HG02943 (cell line): ENCODE results near the gene IGSF23.
"Not testable (repeated sequence)": the region's sequence is repeated elsewhere in the genome, so short reads cannot be mapped to it uniquely, and the experiment has no call there.

Source experiments
- ATAC-seq: cut with Tn5 transposase; IDR thresholded peaks from one replicate; pipeline ENCODE4 v1.9.1; 2021; ENCODE audit warnings: mild to moderate bottlenecking, low read depth, moderate library complexity; ENCODE audit not compliant: unreplicated experiment

IGSF23 gene

DNA sequence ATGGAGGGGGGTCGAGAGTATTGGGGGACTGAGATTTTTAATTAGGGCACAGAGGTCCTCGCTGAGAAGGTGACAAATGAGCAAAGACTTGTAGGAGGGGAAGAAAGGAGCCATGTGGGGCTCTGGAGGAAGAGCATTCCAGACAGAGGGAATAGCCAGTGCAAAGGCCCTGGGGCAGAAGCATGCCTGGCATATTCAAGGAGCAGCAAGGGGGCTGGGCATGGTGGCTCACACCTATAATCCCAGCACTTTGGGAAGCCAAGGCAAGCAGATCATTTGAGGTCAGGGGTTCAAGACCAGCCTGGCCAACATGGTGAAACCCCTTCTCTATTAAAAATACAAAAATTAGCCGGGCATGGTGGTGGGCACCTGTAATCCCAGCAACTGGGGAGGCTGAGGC, 71.0 kb downstream of the IGSF23 start:
- ATAC-seq: not testable (repeated sequence)

DNA sequence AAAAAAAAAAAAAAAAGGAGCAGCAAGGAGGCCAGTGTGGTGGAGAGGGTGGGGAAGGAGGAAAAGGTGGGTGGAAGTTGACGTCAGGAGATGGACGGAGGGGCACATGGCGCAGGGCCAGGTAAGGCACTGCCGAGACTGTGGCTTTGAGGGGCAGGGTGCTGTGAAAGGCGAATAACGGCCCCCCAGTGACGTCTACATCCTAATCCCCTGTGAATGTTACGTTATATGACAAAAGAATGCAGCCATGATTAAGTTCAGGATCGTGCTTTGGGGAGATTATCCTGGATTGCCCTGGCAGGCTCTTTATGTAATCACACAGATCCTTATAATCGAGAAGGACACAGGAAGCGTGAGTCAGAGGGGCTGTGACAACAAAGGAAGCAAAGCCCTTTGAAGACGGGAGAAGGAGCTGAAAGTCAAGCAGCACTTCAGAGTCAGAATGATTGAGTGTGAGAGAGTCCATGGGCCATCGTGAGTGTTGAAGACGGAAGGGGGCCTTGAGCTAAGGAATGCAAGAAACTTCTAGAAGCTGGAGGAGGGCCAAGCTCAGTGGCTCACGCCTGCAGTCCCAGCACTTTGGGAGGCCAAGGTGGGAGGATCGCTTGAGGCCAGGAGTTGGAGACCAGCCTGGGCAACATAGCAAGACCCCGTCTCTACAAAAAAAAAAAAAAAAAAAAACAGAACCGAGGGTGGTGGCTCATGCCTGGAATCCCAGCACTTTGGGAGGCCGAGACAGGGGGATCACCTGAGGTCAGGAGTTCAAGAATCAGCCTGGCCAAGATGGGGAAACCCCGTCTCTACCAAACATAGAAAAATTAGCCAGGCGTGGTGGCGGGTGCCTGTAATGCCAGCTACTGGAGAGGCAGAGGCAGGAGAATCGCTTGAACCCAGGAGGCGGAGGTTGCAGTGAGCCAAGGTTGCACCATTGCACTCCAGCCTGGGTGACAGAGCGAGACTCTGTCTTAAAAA, 71.8 kb downstream of the IGSF23 start:
- ATAC-seq: no peak

DNA sequence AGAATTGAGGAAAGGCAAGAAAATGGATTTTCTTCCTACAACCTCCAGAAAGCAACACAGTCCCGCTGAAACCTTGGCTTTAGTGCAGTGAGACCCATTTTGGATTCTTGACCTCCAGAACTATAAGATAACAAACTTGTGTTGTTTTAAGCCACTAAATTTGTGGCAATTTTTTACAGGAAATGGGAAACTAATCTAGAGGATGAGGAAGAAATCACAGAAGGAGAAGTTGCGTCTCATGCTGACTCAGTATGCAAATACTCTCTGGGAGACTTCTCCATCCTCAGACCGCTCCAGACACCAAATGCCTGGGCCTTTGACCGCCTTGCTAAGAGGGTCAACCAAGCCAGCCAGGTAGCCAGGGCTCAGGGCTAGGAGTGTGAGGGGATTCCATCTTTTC, 72.5 kb downstream of the IGSF23 start:
- ATAC-seq: no peak
